ENCODE data around the gene ROBO3. TPM values are rescaled to one million over a fixed set of nuclear protein-coding genes. Genes with fewer than 3 reads are reported as not detected.

Gene ROBO3
- total and polyA plus RNA-seq, 10 of the 15 experiments (the other 5 are each of a cell fraction or from before 2014, with no cell fraction given) = 0.10 to 0.63 (median 0.31) TPM; not detected in 2

DNA sequence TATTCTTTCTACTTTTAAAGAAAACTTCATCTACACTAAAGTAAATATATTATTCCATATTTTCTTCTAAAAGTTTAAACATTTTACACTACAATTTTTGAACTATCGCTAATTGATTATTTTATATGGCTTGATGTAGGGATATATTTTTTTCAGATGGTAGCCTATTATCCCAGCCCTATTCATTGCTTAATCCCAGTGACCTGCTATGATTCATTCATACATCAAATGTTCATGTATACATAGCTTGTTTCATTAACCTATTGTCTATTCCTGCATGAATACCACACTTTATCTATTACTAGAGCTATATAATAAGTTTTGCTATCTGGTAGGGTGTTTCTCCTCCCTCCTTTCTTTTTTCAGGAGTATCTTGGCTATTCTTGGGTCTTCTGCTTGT is 37.4 kb downstream of the ROBO3 start:
- CTCF ChIA-PET = interaction anchor here (1.1 to 1.3 kb wide), 2 partner anchors 12 to 26 kb away, joined by 3 read pairs; no protein-coding TSS in a partner anchor
- no TSS peak for BruUV-seq (replicated peaks)
- H4K20me1 ChIP-seq (ENCODE audit: control insufficient read depth, insufficient read depth) = no peaks in the 10 kb centered on the region
- POLR2A ChIA-PET = no interaction called here
- no peak for ATAC-seq
- WGBS (ENCODE audit: insufficient coverage, insufficient replicate concordance, low lambda C conversion rate, missing lambda C conversion rate) = 38% methylated on average over 1 of the region's 1 CpG
- no peaks in the 10 kb centered on the region for H3K79me2 ChIP-seq (ENCODE audit: control insufficient read depth, insufficient read depth, low read length)
- in situ Hi-C loops (cut with MboI) (no loop called here), intact Hi-C loops (cut with micrococcal nuclease; ENCODE audit: unreplicated experiment) (no loop called here)
- no peak for FAIRE-seq
- RAD21 ChIA-PET (ENCODE audit: unreplicated experiment) = no interaction called here
- SMC1A ChIA-PET (ENCODE audit: uncharacterized antibody, unreplicated experiment) = no interaction called here
- no peak overlapping the region for H3K9ac ChIP-seq (ENCODE audit: control insufficient read depth, insufficient read depth, low read length)
- TF ChIP-seq, protein P1, sequence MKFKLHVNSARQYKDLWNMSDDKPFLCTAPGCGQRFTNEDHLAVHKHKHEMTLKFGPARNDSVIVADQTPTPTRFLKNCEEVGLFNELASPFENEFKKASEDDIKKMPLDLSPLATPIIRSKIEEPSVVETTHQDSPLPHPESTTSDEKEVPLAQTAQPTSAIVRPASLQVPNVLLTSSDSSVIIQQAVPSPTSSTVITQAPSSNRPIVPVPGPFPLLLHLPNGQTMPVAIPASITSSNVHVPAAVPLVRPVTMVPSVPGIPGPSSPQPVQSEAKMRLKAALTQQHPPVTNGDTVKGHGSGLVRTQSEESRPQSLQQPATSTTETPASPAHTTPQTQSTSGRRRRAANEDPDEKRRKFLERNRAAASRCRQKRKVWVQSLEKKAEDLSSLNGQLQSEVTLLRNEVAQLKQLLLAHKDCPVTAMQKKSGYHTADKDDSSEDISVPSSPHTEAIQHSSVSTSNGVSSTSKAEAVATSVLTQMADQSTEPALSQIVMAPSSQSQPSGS (IDR thresholded peaks at IDR 0.05; ENCODE audit: low read length) = no peak
- H3K4me1 ChIP-seq (ENCODE audit: control insufficient read depth, insufficient read depth, low read length) = no peaks in the 10 kb centered on the region
- H3K36me3 ChIP-seq (ENCODE audit: control insufficient read depth in 2 of 2, insufficient read depth in 2 of 2, low read length in 1 of 2) = no peaks in the 10 kb centered on the region
- no peak overlapping the region for H3K4me3 ChIP-seq
- H3K27ac ChIP-seq (ENCODE audit: control insufficient read depth, insufficient read depth) = no peak overlapping the region
- H3K4me2 ChIP-seq (ENCODE audit: control insufficient read depth, insufficient read depth) = no peak overlapping the region
- H2AFZ ChIP-seq (ENCODE audit: control insufficient read depth, low read depth, low read length) = no peak overlapping the region
- DNase-seq (ENCODE audit: low read depth, low spot score) = no peak
- H3K27me3 ChIP-seq (replicated peaks in 1 of 2; ENCODE audit: control insufficient read depth in 2 of 2, insufficient read depth in 2 of 2, low read length in 1 of 2) = peaks cover 3 to 4% of the 10 kb centered on the region in 2 experiments; a peak in 2 of 4 replicates
- no peaks in the 10 kb centered on the region for H3K9me3 ChIP-seq (replicated peaks; ENCODE audit: control insufficient read depth, insufficient read depth, low read length)

- WGBS (ENCODE audit: insufficient coverage, insufficient replicate concordance, low lambda C conversion rate, missing lambda C conversion rate) = 33% methylated on average over 3 of the region's 3 CpGs
- H3K4me1 ChIP-seq (ENCODE audit: control insufficient read depth, insufficient read depth, low read length) = no peaks in the 10 kb centered on the region
- no peak for TF ChIP-seq WRNIP1 (IDR thresholded peaks at IDR 0.05; ENCODE audit: borderline replicate concordance, low read depth, low read length)
- intact Hi-C loops (cut with micrococcal nuclease; ENCODE audit: unreplicated experiment) (no loop called here), in situ Hi-C loops (cut with MboI) (no loop called here)
- H4K20me1 ChIP-seq (ENCODE audit: control insufficient read depth, insufficient read depth) = no peaks in the 10 kb centered on the region
- no peaks in the 10 kb centered on the region for H3K36me3 ChIP-seq (ENCODE audit: control insufficient read depth in 2 of 2, insufficient read depth in 2 of 2, low read length in 1 of 2)
- ChIA-PET CTCF (no interaction called here), POLR2A (no interaction called here), SMC1A (ENCODE audit: uncharacterized antibody, unreplicated experiment) (no interaction called here), RAD21 (ENCODE audit: unreplicated experiment) (interaction anchor here (1.2 kb wide), 1 partner anchor 225 kb away, joined by 3 read pairs; no protein-coding TSS in a partner anchor)
- no peak overlapping the region for H3K9ac ChIP-seq (ENCODE audit: control insufficient read depth, insufficient read depth, low read length)
- DNase-seq (ENCODE audit: low read depth, low spot score) = no peak
- no peaks in the 10 kb centered on the region for H3K79me2 ChIP-seq (ENCODE audit: control insufficient read depth, insufficient read depth, low read length)
- no peaks in the 10 kb centered on the region for H3K27me3 ChIP-seq (replicated peaks in 1 of 2; ENCODE audit: control insufficient read depth in 2 of 2, insufficient read depth in 2 of 2, low read length in 1 of 2)
- H3K9me3 ChIP-seq (replicated peaks; ENCODE audit: control insufficient read depth, insufficient read depth, low read length) = peaks cover 2% of the 10 kb centered on the region; the same call in 2 of the 3 replicates
- no peak overlapping the region for H3K4me3 ChIP-seq
- H3K4me2 ChIP-seq (ENCODE audit: control insufficient read depth, insufficient read depth) = no peak overlapping the region
- BruUV-seq (replicated peaks) = no TSS peak
- no peak overlapping the region for H2AFZ ChIP-seq (ENCODE audit: control insufficient read depth, low read depth, low read length)
- no peak for FAIRE-seq
- no peak for ATAC-seq
- no peak overlapping the region for H3K27ac ChIP-seq (ENCODE audit: control insufficient read depth, insufficient read depth)
Measured at GRCh38 chr11:124915541-124916369, 50.5 kb downstream of the ROBO3 start.
